Measurements from ENCODE around the gene BICDL2. TPM values are rescaled to one million over a fixed set of nuclear protein-coding genes. Genes with fewer than 3 reads are reported as not detected.
"Not testable (repeated sequence)": the region's sequence is repeated elsewhere in the genome, so short reads cannot be mapped to it uniquely, and the experiment has no call there.

Gene BICDL2
- total RNA-seq, 2 experiments from 2014 or later: not detected

DNA sequence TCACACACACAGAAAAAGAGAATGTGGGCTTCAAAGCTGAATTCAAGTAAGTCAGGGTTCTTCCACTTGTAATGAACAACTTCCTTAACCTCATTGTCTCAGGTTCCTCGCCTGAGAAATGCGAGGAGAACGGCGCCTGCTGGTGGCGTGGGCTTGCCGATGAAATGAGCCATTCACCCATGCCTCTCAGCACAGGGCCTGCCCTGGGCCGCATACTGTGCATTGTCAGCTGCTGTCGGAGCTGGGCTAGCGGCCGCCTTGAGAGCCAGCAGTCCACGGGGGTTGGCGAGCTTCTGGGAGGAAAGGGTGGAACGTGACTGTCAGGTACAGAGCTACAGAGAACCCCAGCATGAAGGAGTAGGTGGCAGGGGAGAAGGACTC is 16.6 kb upstream of the BICDL2 start:
- CTCF ChIA-PET; intact Hi-C loops (cut with micrococcal nuclease): not testable (repeated sequence)

DNA sequence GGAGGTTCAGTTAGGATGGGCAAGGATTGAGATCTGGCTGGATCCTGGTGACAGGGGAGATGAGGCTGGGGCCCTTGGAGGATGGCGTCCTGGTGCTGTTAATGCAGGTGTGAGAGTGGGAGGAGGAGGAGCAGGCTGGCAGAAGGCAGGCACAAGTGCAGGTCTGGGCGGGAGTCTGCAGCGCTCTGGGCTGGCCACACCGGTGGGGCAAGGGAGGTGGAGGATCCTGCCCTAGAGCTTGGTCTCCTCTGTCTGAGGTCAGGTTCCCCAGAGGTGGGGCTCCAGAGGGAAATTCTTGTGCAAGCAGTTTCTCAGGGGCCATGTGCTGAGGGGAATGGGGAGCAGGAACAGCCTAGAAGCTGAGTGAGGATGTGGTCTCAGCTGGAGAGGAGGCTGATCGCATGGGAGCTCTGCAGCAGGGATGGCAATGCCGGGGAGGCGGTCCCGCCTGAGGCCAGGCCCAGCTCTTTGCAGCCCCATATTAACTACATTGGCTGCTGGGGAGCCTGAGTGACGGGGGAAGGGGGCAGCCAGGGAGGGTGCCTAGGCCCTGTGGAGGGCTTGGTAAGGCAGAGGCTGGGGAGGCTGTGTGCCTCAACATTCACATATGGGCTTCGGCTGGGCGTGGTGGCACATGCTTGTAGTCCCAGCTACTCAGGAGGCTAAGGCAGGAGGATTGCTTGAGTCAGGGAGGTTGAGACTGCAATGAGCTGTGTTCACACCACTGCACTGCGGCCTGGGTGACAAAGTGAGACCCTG is 16.0 kb upstream of the BICDL2 start:
- H3K4me3 Mint-ChIP-seq; CTCF ChIA-PET; DNase-seq; intact Hi-C loops (cut with micrococcal nuclease); H3K9me3 Mint-ChIP-seq; H3K36me3 Mint-ChIP-seq (ENCODE audit: low read depth); H3K27me3 Mint-ChIP-seq (ENCODE audit: low read depth); H3K27ac Mint-ChIP-seq: not testable (repeated sequence)
- peaks cover 37% of the 10 kb centered on the region for H3K4me1 Mint-ChIP-seq (ENCODE audit: low read depth)

More for the DNA sequence above, 16.6 kb upstream of the BICDL2 start:
- not testable (repeated sequence) for H3K4me3 Mint-ChIP-seq; DNase-seq; H3K9me3 Mint-ChIP-seq; H3K36me3 Mint-ChIP-seq (ENCODE audit: low read depth); H3K27me3 Mint-ChIP-seq (ENCODE audit: low read depth); H3K27ac Mint-ChIP-seq
- H3K4me1 Mint-ChIP-seq (ENCODE audit: low read depth): peaks cover 37% of the 10 kb centered on the region

DNA sequence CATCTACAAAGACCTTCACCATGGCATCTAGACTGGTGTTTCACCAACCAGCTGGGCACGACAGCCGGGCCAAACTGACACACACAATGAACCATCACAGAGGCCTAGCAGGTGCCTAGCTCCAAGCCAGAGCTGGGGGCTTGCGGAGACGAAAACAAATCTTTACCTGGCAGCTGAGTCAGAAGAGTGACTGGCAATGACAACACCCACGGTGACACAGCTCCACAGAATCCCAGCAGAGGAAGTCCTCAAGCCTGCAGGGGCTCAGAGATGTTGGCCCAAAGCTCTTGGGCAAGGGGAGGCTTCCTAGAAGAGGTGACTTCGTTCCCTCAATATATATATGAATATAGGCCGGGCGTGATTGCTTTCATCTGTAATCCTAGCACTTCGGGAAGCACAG is 14.8 kb upstream of the BICDL2 start:
- intact Hi-C loops (cut with micrococcal nuclease): no loop called here
- peaks cover 35% of the 10 kb centered on the region for H3K4me1 Mint-ChIP-seq (ENCODE audit: low read depth)
- CTCF ChIA-PET: interaction anchor here (0.6 to 2.5 kb wide), 4 partner anchors 9 to 44 kb away, joined by 3 to 14 read pairs (median 6); no protein-coding TSS in a partner anchor
- no peaks in the 10 kb centered on the region for H3K9me3 Mint-ChIP-seq
- no peak for DNase-seq
- H3K36me3 Mint-ChIP-seq (ENCODE audit: low read depth): peaks cover 9% of the 10 kb centered on the region
- H3K27me3 Mint-ChIP-seq (ENCODE audit: low read depth): peaks cover 7% of the 10 kb centered on the region
- no peak overlapping the region for H3K4me3 Mint-ChIP-seq
- peak overlapping the region; percentile 4 for H3K27ac Mint-ChIP-seq

DNA sequence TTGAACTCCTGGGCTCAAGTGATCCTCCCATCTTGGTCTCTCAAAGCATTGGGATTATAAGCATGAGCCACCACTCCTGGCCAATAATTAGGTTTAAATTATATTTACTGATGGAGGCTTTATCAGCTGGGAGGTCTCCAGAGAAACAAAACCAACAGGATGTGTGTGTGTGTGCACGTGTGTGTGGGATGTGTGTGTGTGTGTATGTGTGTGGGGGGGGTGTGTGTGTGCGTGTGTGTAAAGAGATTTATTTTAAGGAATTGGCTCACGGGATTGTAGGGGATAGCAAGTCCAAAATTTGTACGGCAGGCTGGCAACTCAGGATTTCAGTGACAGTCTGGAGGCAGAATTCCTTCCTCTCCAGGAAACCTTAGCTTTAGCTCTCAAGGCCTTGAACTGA is 14.3 kb upstream of the BICDL2 start:
- Mint-ChIP-seq H3K4me1 (ENCODE audit: low read depth) (peaks cover 35% of the 10 kb centered on the region), H3K27ac (peak overlapping the region; percentile 4), H3K4me3 (no peak overlapping the region), H3K9me3 (no peaks in the 10 kb centered on the region), H3K36me3 (ENCODE audit: low read depth) (peaks cover 9% of the 10 kb centered on the region), H3K27me3 (ENCODE audit: low read depth) (peaks cover 7% of the 10 kb centered on the region)
- intact Hi-C loops (cut with micrococcal nuclease): no loop called here
- CTCF ChIA-PET: interaction anchor here (0.6 to 2.5 kb wide), 4 partner anchors 9 to 45 kb away, joined by 3 to 14 read pairs (median 6); no protein-coding TSS in a partner anchor
- no peak for DNase-seq

- CTCF ChIA-PET: interaction anchor here (1.4 to 2.5 kb wide), 3 partner anchors 10 to 22 kb away, joined by 3 to 14 read pairs (median 8); no protein-coding TSS in a partner anchor
- no peak overlapping the region for H3K4me3 Mint-ChIP-seq
- no peaks in the 10 kb centered on the region for H3K9me3 Mint-ChIP-seq
- no peak overlapping the region for H3K27ac Mint-ChIP-seq
- intact Hi-C loops (cut with micrococcal nuclease): no loop called here
- DNase-seq: no peak
- peaks cover 8% of the 10 kb centered on the region for H3K27me3 Mint-ChIP-seq (ENCODE audit: low read depth)
- peaks cover 10% of the 10 kb centered on the region for H3K36me3 Mint-ChIP-seq (ENCODE audit: low read depth)
- peaks cover 31% of the 10 kb centered on the region for H3K4me1 Mint-ChIP-seq (ENCODE audit: low read depth)
Observed at GRCh38 chr16:3050487-3050886, 13.7 kb upstream of the BICDL2 start.

- intact Hi-C loops (cut with micrococcal nuclease): no loop called here
- Mint-ChIP-seq H3K36me3 (ENCODE audit: low read depth) (peaks cover 7% of the 10 kb centered on the region), H3K4me1 (ENCODE audit: low read depth) (peaks cover 31% of the 10 kb centered on the region), H3K9me3 (no peaks in the 10 kb centered on the region), H3K27me3 (ENCODE audit: low read depth) (peaks cover 12% of the 10 kb centered on the region), H3K4me3 (no peak overlapping the region), H3K27ac (no peak overlapping the region)
- CTCF ChIA-PET: interaction anchor here (1.0 to 3.2 kb wide), 5 partner anchors 9 to 22 kb away, joined by 3 to 16 read pairs (median 8); no protein-coding TSS in a partner anchor
- DNase-seq: no peak
Observed at GRCh38 chr16:3049921-3050481, 13.3 kb upstream of the BICDL2 start.

DNA sequence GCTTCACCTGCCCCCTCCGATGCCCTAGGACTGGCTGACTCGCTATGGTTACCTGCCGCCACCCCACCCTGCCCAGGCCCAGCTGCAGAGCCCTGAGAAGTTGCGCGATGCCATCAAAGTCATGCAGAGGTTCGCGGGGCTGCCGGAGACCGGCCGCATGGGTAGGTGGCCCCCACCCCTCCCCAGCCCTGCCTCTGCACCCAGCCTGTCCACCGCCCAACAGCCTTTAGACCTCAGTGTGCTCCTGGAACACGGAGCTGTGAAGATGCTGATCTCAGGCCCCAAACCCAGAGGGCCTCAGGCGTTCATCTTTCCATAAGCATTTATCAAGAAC is 10.6 kb upstream of the BICDL2 start:
- CTCF ChIA-PET: interaction anchor here (0.8 to 3.2 kb wide), 7 partner anchors 11 to 82 kb away, joined by 3 to 24 read pairs (median 7); no protein-coding TSS in a partner anchor
- no peak overlapping the region for H3K27ac Mint-ChIP-seq
- peaks cover 25% of the 10 kb centered on the region for H3K4me1 Mint-ChIP-seq (ENCODE audit: low read depth)
- intact Hi-C loops (cut with micrococcal nuclease): no loop called here
- DNase-seq: no peak
- H3K27me3 Mint-ChIP-seq (ENCODE audit: low read depth): peaks cover 32% of the 10 kb centered on the region
- no peak overlapping the region for H3K4me3 Mint-ChIP-seq
- no peaks in the 10 kb centered on the region for H3K9me3 Mint-ChIP-seq
- peaks cover 4% of the 10 kb centered on the region for H3K36me3 Mint-ChIP-seq (ENCODE audit: low read depth)

DNA sequence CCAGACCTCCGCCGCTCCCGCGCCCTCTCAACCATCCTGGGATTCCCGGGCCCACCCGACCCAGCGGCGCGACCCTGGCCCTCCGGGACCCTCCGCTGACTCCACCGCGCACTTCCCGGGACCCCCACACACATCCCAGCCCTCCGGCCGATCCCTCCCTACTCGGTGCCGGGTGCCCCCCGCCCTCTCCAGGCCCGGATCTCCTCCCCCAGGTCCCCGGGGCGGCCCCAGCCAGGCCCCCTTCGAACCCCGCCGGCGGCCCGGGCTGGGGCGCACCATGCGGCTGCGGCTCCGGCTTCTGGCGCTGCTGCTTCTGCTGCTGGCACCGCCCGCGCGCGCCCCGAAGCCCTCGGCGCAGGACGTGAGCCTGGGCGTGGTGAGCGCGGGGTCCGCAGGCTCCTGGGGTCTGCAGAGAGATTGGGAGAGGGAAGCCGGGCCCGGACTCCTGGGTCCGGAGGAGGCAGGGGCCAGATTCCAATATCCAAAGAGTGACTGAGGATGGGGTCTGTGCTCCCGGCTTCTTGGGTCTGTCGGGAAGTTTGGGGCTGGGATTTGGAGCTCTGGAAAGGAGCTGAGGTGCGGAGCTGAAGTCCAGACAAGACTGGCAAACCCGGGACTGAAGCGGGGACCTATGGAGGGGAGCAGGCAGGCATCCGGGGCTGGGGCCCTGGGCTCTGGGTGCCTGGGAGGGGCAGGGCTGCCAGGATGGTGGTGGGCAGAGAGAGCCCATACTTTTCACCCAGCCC is 10.1 kb upstream of the BICDL2 start:
- Mint-ChIP-seq H3K36me3 (ENCODE audit: low read depth) (peaks cover 1% of the 10 kb centered on the region), H3K4me1 (ENCODE audit: low read depth) (peaks cover 25% of the 10 kb centered on the region), H3K27me3 (ENCODE audit: low read depth) (peaks cover 35% of the 10 kb centered on the region), H3K4me3 (peak overlapping the region; percentile 27), H3K9me3 (no peaks in the 10 kb centered on the region), H3K27ac (no peak overlapping the region)
- no peak for DNase-seq
- intact Hi-C loops (cut with micrococcal nuclease): no loop called here
- CTCF ChIA-PET: interaction anchor here (0.9 to 3.2 kb wide), 4 partner anchors 12 to 82 kb away, joined by 3 to 24 read pairs (median 14); no protein-coding TSS in a partner anchor

- DNase-seq: no peak
- H3K36me3 Mint-ChIP-seq (ENCODE audit: low read depth): peaks cover 1% of the 10 kb centered on the region
- peaks cover 35% of the 10 kb centered on the region for H3K27me3 Mint-ChIP-seq (ENCODE audit: low read depth)
- CTCF ChIA-PET: interaction anchor here (2.0 to 10.1 kb wide), 2 partner anchors 12 to 16 kb away, joined by 6 to 98 read pairs; no protein-coding TSS in a partner anchor
- no peak within 1 kb of the TSS for H3K27ac Mint-ChIP-seq
- no peaks in the 10 kb centered on the region for H3K9me3 Mint-ChIP-seq
- intact Hi-C loops (cut with micrococcal nuclease): no loop called here
- peaks cover 19% of the 10 kb centered on the region for H3K4me1 Mint-ChIP-seq (ENCODE audit: low read depth)
- peak within 1 kb of the TSS; percentile 66 for H3K4me3 Mint-ChIP-seq
Observed at GRCh38 chr16:3045758-3046640, 9.3 kb upstream of the BICDL2 start, which contains the start of gene MMP25. TSS of gene MMP25 (plus strand) at chr16:3046561. CDS start at chr16:3046918, 357 bp downstream.

DNA sequence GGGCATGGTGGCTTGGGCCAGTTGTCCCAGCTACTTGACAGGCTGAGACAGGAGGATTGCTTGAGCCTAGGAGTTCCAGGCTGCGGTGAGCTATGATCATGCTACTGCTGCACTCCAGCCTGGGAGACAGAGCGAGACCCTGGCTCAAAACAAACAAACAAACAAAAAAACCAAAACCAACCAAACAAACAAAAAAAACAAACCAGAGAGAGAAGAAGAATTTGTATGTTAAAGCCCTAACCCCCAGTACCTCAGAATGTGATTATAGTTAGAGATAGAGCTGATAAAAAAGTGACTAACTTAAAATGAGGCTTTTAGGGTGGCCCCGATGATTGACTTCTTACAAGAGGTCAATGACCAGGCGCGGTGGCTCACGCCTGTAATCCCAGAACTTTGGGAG is 8.0 kb upstream of the BICDL2 start:
- Mint-ChIP-seq H3K4me1 (ENCODE audit: low read depth) (peaks cover 15% of the 10 kb centered on the region), H3K27ac (no peak overlapping the region), H3K9me3 (no peaks in the 10 kb centered on the region), H3K36me3 (ENCODE audit: low read depth) (peaks cover 1% of the 10 kb centered on the region), H3K27me3 (ENCODE audit: low read depth) (peaks cover 41% of the 10 kb centered on the region), H3K4me3 (peak overlapping the region; percentile 38)
- CTCF ChIA-PET: interaction anchor here (0.5 to 10.1 kb wide), 8 partner anchors 10 to 347 kb away, joined by 3 to 98 read pairs (median 4); no protein-coding TSS in a partner anchor
- no peak for DNase-seq
- intact Hi-C loops (cut with micrococcal nuclease): no loop called here

DNA sequence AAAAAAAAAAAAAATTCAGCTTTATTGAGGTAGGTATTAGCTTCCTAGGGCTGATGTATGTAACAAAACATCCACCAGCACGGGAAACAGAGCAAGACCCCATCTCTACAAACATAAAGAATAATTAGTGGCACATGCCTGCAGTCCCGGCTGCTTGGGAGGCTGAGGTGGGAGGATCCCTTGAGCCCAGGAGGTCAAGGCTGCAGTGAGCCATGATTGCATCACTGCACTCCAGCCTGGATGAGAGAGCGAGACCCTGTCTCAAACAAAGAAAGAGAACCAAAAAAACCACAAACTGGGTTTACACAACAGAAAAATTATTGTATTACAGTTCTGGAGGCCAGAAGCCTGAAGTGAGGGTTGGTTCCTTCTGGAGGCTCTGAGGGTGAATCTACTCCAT is 5.6 kb upstream of the BICDL2 start:
- Mint-ChIP-seq H3K4me3 (no peak overlapping the region), H3K27me3 (ENCODE audit: low read depth) (peaks cover 60% of the 10 kb centered on the region), H3K4me1 (ENCODE audit: low read depth) (peaks cover 13% of the 10 kb centered on the region), H3K9me3 (no peaks in the 10 kb centered on the region), H3K36me3 (ENCODE audit: low read depth) (peaks cover 1% of the 10 kb centered on the region), H3K27ac (no peak overlapping the region)
- DNase-seq: no peak
- intact Hi-C loops (cut with micrococcal nuclease): no loop called here
- CTCF ChIA-PET: interaction anchor here (1.0 to 10.1 kb wide), 2 partner anchors 13 to 39 kb away, joined by 3 to 98 read pairs; no protein-coding TSS in a partner anchor

Measured in activated naive CD4-positive, alpha-beta T cell treated with anti-CD3 and anti-CD28 coated beads for 36 hours (primary cell).